ENCODE results near the gene COL13A1. TPM values are rescaled to one million over a fixed set of nuclear protein-coding genes. Genes with fewer than 3 reads are reported as not detected.
A peak's percentile ranks its signal among the peaks of the same experiment; 100 is the strongest.

COL13A1 gene
- polyA plus RNA-seq, 4 donors: 6.9 to 33.9 (median 20.5) TPM

DNA sequence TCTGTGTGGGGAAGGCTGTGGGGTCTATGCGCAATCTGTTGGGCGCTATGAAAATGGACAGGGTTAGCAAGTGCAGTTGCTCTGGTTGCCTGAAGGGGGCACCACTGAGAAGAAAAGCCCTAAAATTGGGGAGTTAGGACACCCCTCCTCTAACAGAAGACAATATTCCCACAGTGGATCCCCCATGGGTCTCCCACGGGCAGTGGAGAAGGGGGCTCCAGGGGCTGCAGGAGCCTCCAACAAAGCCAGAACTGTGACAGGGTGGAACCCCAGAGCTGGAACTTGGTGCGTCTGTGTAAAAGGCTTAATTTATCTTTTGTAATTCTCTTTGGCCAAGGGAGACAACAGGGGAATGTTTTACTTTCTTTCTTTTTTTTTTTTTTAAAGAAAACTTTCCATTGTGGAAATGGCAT lies 12.5 kb upstream of the COL13A1 start:
- DNase-seq (ENCODE audit: low read depth in 4 of 4, low spot score in 3 of 4): no peak

- no peak for DNase-seq (ENCODE audit: low read depth in 4 of 4, low spot score in 3 of 4)
Observed at GRCh38 chr10:69791812-69792211, 9.9 kb upstream of the COL13A1 start.

DNA sequence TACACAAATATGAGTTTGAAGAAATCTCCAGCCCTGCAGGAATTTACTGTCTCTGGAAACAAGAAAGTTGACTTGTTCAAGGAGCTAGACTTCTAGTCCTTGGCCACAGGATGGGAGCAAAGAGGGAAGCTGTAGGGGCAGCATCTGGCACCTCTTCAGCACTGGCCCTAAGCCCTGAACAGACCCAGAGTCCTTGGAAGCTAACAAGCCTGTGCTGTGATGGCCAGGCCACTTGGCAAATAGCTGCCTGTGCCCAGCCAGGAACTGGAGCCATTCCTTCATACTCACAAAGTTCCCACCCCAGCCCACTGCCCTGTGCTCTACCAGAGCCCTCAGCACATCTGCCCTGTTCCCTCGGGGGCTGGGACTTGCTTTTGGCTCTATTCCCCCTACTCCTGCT lies 9.4 kb upstream of the COL13A1 start:
- DNase-seq (ENCODE audit: low read depth in 4 of 4, low spot score in 3 of 4): no peak

GRCh38 chr10:69794673-69795072 lies 7.0 kb upstream of the COL13A1 start:
- no peak for DNase-seq (ENCODE audit: low read depth in 4 of 4, low spot score in 3 of 4)

- no peak for DNase-seq (ENCODE audit: low read depth in 4 of 4, low spot score in 3 of 4)
Observed at GRCh38 chr10:69795242-69795934, 6.3 kb upstream of the COL13A1 start.

- no peak for DNase-seq (ENCODE audit: low read depth in 4 of 4, low spot score in 3 of 4)
Observed at GRCh38 chr10:69797959-69798358, 3.7 kb upstream of the COL13A1 start.

GRCh38 chr10:69800109-69800508 lies 1.6 kb upstream of the COL13A1 start:
- peak in 3 of 4 donors; percentile 51 to 55 (median 52) for DNase-seq (ENCODE audit: low read depth in 4 of 4, low spot score in 3 of 4)

DNA sequence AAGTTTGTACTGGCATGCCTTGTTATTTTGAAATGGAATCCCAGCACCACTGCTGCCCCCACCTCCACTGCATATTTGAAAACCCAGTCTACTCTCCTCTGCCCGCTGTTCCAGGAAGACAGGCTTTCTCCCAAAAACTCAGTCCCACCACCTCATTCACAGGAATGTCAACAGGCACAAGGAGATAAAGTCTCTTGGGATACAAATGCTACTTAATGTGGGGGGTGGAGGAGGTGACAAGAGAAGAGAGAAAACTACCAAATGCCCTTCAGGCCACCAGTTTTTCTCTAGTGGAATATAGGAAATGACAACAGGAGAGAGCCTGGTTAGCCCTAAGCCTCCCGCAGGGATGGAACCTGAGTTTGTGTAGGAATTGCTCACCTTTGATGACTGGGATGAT lies 1.0 kb upstream of the COL13A1 start:
- DNase-seq (ENCODE audit: low read depth in 4 of 4, low spot score in 3 of 4): no peak

GRCh38 chr10:69801094-69801433 lies 642 bp upstream of the COL13A1 start:
- DNase-seq (ENCODE audit: low read depth in 4 of 4, low spot score in 3 of 4): peak in 1 of 4 donors; percentile 41

GRCh38 chr10:69802424-69803161 lies 887 bp downstream of the COL13A1 start:
- peak in 3 of 4 donors; percentile 39 to 48 (median 46) for DNase-seq (ENCODE audit: low read depth in 4 of 4, low spot score in 3 of 4)

- no peak for DNase-seq (ENCODE audit: low read depth in 4 of 4, low spot score in 3 of 4)
Observed at GRCh38 chr10:69803809-69804208, 2.1 kb downstream of the COL13A1 start.

DNA sequence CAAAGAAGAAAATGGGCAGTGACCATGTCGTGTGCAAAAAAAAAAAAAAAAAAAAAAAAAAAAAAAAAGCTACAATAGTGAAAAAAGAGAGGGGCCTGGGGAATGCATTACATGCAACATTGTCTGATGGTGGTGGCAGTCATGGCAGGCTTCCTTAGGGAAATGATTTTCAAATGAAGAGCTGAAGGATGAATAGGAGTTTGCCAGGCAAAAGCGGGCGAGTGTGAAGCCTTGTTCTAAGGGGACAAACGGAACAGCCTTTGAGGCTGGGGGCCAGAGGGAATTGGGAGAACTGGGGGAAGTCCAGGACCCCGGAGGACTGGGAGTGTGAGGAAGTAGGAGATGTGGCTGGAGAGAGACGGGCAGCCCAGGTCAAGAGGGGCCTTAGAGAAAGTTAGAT lies 3.1 kb downstream of the COL13A1 start:
- no peak for DNase-seq (ENCODE audit: low read depth in 4 of 4, low spot score in 3 of 4)

DNA sequence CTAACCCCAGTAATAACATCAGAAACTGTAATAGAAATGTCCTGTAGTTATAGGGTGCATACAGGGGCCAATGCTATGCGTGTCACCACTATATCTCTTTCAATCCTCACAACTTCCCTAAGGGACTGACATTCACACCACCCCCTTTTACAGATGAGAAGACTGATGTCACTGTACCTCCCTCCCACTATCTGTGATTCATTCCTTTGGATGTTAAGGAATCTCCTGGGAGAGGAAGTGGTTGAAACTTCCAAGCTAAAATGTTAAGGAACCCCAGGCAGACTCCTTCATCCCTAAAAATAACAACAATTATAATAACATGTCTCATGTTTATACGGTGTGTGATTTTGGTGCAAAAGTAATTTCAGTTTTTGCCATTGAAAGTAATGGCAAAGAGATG lies 5.4 kb downstream of the COL13A1 start:
- DNase-seq (ENCODE audit: low read depth in 4 of 4, low spot score in 3 of 4): no peak

DNA sequence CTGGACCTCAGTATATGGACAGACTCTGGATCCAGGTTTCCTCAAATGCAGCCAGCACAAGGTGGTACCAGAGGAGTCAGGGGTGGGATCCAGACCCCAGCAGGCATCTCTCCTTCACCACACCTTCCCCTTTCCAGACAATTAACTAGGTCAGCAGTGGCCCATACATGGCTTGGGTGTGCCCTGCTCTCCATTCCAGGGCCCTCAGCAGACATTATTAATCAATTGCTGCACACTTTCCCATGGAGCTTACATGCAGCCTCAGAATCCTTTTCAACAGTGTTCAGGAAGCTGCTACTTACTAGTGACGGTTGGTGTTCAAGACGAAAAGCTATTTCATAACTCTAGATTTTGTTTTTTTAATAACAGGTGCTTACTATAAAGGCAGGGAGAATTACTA lies 6.0 kb downstream of the COL13A1 start:
- no peak for DNase-seq (ENCODE audit: low read depth in 4 of 4, low spot score in 3 of 4)

- no peak for DNase-seq (ENCODE audit: low read depth in 4 of 4, low spot score in 3 of 4)
Observed at GRCh38 chr10:69809318-69809717, 7.6 kb downstream of the COL13A1 start.

- no peak for DNase-seq (ENCODE audit: low read depth in 4 of 4, low spot score in 3 of 4)
Observed at GRCh38 chr10:69810097-69810496, 8.4 kb downstream of the COL13A1 start.

- no peak for DNase-seq (ENCODE audit: low read depth in 4 of 4, low spot score in 3 of 4)
Observed at GRCh38 chr10:69810675-69811397, 9.1 kb downstream of the COL13A1 start.

GRCh38 chr10:69813632-69814031 lies 11.9 kb downstream of the COL13A1 start:
- DNase-seq (ENCODE audit: low read depth in 4 of 4, low spot score in 3 of 4): no peak

- no peak for DNase-seq (ENCODE audit: low read depth in 4 of 4, low spot score in 3 of 4)
Observed at GRCh38 chr10:69814251-69814650, 12.5 kb downstream of the COL13A1 start.

DNA sequence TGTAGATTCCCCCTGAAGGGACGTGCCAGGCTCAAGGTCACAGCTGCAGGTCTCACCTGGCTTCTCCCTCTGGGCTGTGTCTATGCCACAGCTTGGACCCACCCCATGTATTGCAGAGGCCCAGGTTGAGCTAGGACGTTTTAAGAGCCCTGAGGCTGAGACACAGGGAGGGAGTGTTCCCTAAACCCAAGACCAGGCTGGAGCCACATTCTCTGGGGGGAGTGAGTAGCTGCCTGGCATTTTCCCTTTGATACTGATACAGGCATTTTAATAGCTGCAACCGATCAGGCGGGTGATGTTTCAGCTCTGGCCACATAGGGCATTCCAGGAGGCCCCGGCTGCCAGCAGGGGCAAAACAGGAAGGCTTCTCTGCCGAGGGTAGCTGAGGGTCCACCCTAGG lies 13.4 kb downstream of the COL13A1 start:
- no peak for DNase-seq (ENCODE audit: low read depth in 4 of 4, low spot score in 3 of 4)

- DNase-seq (ENCODE audit: low read depth in 4 of 4, low spot score in 3 of 4): no peak
Observed at GRCh38 chr10:69816521-69816920, 14.8 kb downstream of the COL13A1 start.
